SK-N-SH (cell line): Measurements from ENCODE around the gene SOX13. TPM values are rescaled to one million over a fixed set of nuclear protein-coding genes. Genes with fewer than 3 reads are reported as not detected.

ENCODE experiments used
- CTCF ChIA-PET: fragments of 300-600, 350-600 bp; formaldehyde crosslinking; extraction: SDS; loops from one replicate; lab custom pipeline; 2021; lab: Yijun Ruan, JAX
- POLR2A ChIA-PET: fragments of 350-600 bp; sonication (Branson Sonifier 250); formaldehyde crosslinking; extraction: SDS; loops from one replicate; lab custom pipeline; 2020; ENCODE audit warnings: antibody characterized with exemption, inconsistent platforms; lab: Yijun Ruan, JAX
- DNase-seq: peaks from one replicate; pipeline ENCODE4 v3.0.0; 2012
- H2AFZ ChIP-seq: fragments of 200-600 bp; sonication (generic); 2 replicates; pipeline ENCODE4 v1.8.1; 2016; ENCODE audit warnings: antibody characterized with exemption, mild to moderate bottlenecking, low read depth
- H3F3A ChIP-seq: fragments of 200-600 bp; sonication (generic); replicated peaks from 2 replicates; pipeline ENCODE3; 2016; ENCODE audit warnings: antibody characterized with exemption, mild to moderate bottlenecking; ENCODE audit not compliant: insufficient read depth
- H3K27ac ChIP-seq, 2 experiments: fragments of 200-500 bp in 1 of 2; fragments of 200-600 bp in 1 of 2; sonication (Bioruptor generic) in 1 of 2; sonication (generic), shearing (Covaris generic) in 1 of 2; 2 replicates each; pipeline versions ENCODE4 v1.5.1 to v1.6.1; 2014 to 2016; ENCODE audit warnings: low read depth in 2 of 2, inconsistent platforms in 1 of 2, low read length in 1 of 2, mild to moderate bottlenecking in 1 of 2, mixed read lengths in 1 of 2
- H3K27me3 ChIP-seq: fragments of 200-600 bp; sonication (generic), shearing (Covaris generic); 2 replicates; pipeline ENCODE4 v1.6.1; 2016; ENCODE audit warnings: mixed run types; ENCODE audit not compliant: insufficient read depth
- H3K36me3 ChIP-seq, 2 experiments: fragments of 200-500 bp in 1 of 2; fragments of 200-600 bp in 1 of 2; sonication (Bioruptor generic) in 1 of 2; sonication (generic) in 1 of 2; replicated peaks in 1 of 2; 2 replicates each; pipeline versions ENCODE3 to v1.5.1; 2014 to 2016; ENCODE audit warnings: low read length in 1 of 2, mild to moderate bottlenecking in 1 of 2; ENCODE audit not compliant: insufficient read depth in 2 of 2, control insufficient read depth in 1 of 2
- H3K4me1 ChIP-seq, 2 experiments: fragments of 200-500 bp in 1 of 2; fragments of 200-600 bp in 1 of 2; sonication (Bioruptor generic) in 1 of 2; sonication (generic), shearing (Covaris generic) in 1 of 2; 2 replicates each; pipeline versions ENCODE4 v1.5.1 to v1.6.1; 2014 to 2016; ENCODE audit warnings: low read depth in 1 of 2, low read length in 1 of 2, mixed run types in 1 of 2; ENCODE audit not compliant: insufficient read depth in 2 of 2, control insufficient read depth in 1 of 2
- H3K4me2 ChIP-seq: fragments of 200-600 bp; sonication (generic), shearing (Covaris generic); 2 replicates; pipeline ENCODE4 v1.6.1; 2017; ENCODE audit warnings: mixed run types
- H3K4me3 ChIP-seq, 2 experiments: fragments of 200-500 bp in 1 of 2; fragments of 200-600 bp in 1 of 2; sonication (Bioruptor generic) in 1 of 2; sonication (generic), shearing (Covaris generic) in 1 of 2; 2 replicates each; pipeline versions ENCODE4 v1.5.1 to v1.8.1; 2014 to 2016; ENCODE audit warnings: low read depth in 2 of 2, inconsistent platforms in 1 of 2, low read length in 1 of 2, mild to moderate bottlenecking in 1 of 2, mixed read lengths in 1 of 2, moderate library complexity in 1 of 2
- H3K79me2 ChIP-seq: fragments of 200-600 bp; sonication (generic); 2 replicates; pipeline ENCODE4 v1.8.1; 2017; ENCODE audit warnings: mild to moderate bottlenecking; ENCODE audit not compliant: insufficient read depth
- H3K9ac ChIP-seq: fragments of 200-600 bp; sonication (generic); 2 replicates; pipeline ENCODE4 v1.6.1; 2017; ENCODE audit warnings: mixed run types
- H3K9me2 ChIP-seq: fragments of 200-600 bp; sonication (generic); 2 replicates; pipeline ENCODE4 v1.6.1; 2017; ENCODE audit warnings: mixed run types
- H3K9me3 ChIP-seq: fragments of 200-600 bp; sonication (generic); 2 replicates; pipeline ENCODE4 v1.6.1; 2017; ENCODE audit warnings: mixed run types, mild to moderate bottlenecking, moderate library complexity
- H4K20me1 ChIP-seq: fragments of 200-600 bp; sonication (generic); 2 replicates; pipeline ENCODE4 v1.6.1; 2017; ENCODE audit warnings: mild to moderate bottlenecking, mixed run types; ENCODE audit not compliant: insufficient read depth
- CHD2 ChIP-seq: fragments of 150-350 bp; IDR thresholded peaks from 2 replicates; pipeline ENCODE4 v1.6.1; 2018; ENCODE audit warnings: low read length; ENCODE audit not compliant: partially characterized antibody
- CTCF ChIP-seq: fragments of 200-600 bp; sonication (generic); IDR thresholded peaks from 2 replicates; pipeline ENCODE4 v1.6.1; 2017; ENCODE audit warnings: antibody characterized with exemption, mild to moderate bottlenecking, moderate library complexity
- ELF1 ChIP-seq: IDR thresholded peaks from 2 replicates; pipeline ENCODE4 v1.4.0; 2012
- EP300 ChIP-seq, 2 experiments: IDR thresholded peaks; 2 replicates each; pipeline versions ENCODE4 v1.4.0 to v1.6.1; 2012; ENCODE audit warnings: borderline replicate concordance in 1 of 2, low read depth in 1 of 2, low read length in 1 of 2
- FOSL2 ChIP-seq: IDR thresholded peaks from 2 replicates; pipeline ENCODE4 v1.4.0; 2012; ENCODE audit warnings: low read depth, mild to moderate bottlenecking, moderate library complexity, borderline replicate concordance
- FOXJ3 ChIP-seq: sonication (generic); formaldehyde crosslinking; IDR thresholded peaks from 2 replicates; pipeline ENCODE4 v1.5.1; 2020; ENCODE audit warnings: mild to moderate bottlenecking, missing genetic modification reagents
- FOXM1 ChIP-seq: IDR thresholded peaks from 2 replicates; pipeline ENCODE4 v1.4.0; 2012; ENCODE audit warnings: low read depth, mild to moderate bottlenecking
- JUND ChIP-seq: IDR thresholded peaks from 2 replicates; pipeline ENCODE4 v1.4.0; 2012
- MEF2A ChIP-seq: IDR thresholded peaks from 2 replicates; pipeline ENCODE4 v1.4.0; 2012; ENCODE audit warnings: low read depth, borderline replicate concordance
- POLR2AphosphoS5 ChIP-seq: IDR thresholded peaks from 2 replicates; pipeline ENCODE4 v1.6.1; 2012; ENCODE audit warnings: low read depth, low read length
- RAD21 ChIP-seq: IDR thresholded peaks from 2 replicates; pipeline ENCODE4 v1.6.1; 2012; ENCODE audit warnings: mild to moderate bottlenecking, low read length
- REST ChIP-seq: IDR thresholded peaks from 2 replicates; pipeline ENCODE4 v1.6.1; 2012; ENCODE audit warnings: mild to moderate bottlenecking, low read depth, low read length, moderate library complexity
- RXRA ChIP-seq: IDR thresholded peaks from 2 replicates; pipeline ENCODE4 v1.4.0; 2012; ENCODE audit warnings: low read depth, mild to moderate bottlenecking, borderline replicate concordance
- SMC3 ChIP-seq: IDR thresholded peaks from 2 replicates; pipeline ENCODE4 v1.6.1; 2012; ENCODE audit warnings: low read depth, low read length, improper control_type of control experiment
- TCF12 ChIP-seq: IDR thresholded peaks from 2 replicates; pipeline ENCODE4 v1.4.0; 2012
- TEAD4 ChIP-seq: IDR thresholded peaks from 2 replicates; pipeline ENCODE4 v1.4.0; 2012; ENCODE audit warnings: mild to moderate bottlenecking, borderline replicate concordance; ENCODE audit not compliant: insufficient read depth
- USF1 ChIP-seq: IDR thresholded peaks from 2 replicates; pipeline ENCODE4 v1.4.0; 2012; ENCODE audit warnings: low read depth, borderline replicate concordance
- USF2 ChIP-seq: fragments of 150-350 bp; IDR thresholded peaks from 2 replicates; pipeline ENCODE4 v1.6.1; 2017; ENCODE audit warnings: antibody characterized with exemption, low read length, low read depth, borderline replicate concordance
- YY1 ChIP-seq: IDR thresholded peaks from 2 replicates; pipeline ENCODE4 v1.4.0; 2012; ENCODE audit warnings: low read depth, mild to moderate bottlenecking
- WGBS: methylation state at CpG from one replicate; pipeline ENCODE4 v1.1.6; 2017; ENCODE audit warnings: low lambda C conversion rate; 5-methylcytosine and 5-hydroxymethylcytosine counted together
- polyA plus RNA-seq, 3 experiments: library from polyadenylated mRNA; depleted of rRNA; stranded (reverse); fragments of >200 nt; gene quantifications; 2 replicates each; pipeline ENCODE4 v1.2.3, GENCODE V29; 2012

SOX13 gene
- polyA plus RNA-seq, 1 of the 3 experiments (the other 2 are of a cell fraction) = 10.6 TPM

GRCh38 chr1:204081164-204081790 is 8.4 kb downstream of the SOX13 start:
- H3K4me3 ChIP-seq = no peak overlapping the region
- no peak overlapping the region for H3K9ac ChIP-seq
- H3K4me1 ChIP-seq = peaks cover 11 to 16% of the 10 kb centered on the region in 2 experiments; a peak in 2 of 4 replicates
- no peaks in the 10 kb centered on the region for H3K9me2 ChIP-seq
- no peak overlapping the region for H3K4me2 ChIP-seq
- H4K20me1 ChIP-seq = no peaks in the 10 kb centered on the region
- no peak for DNase-seq
- WGBS = 84% methylated on average over 11 of the region's 13 CpGs
- H3K9me3 ChIP-seq = no peaks in the 10 kb centered on the region
- H3F3A ChIP-seq = no peaks in the 10 kb centered on the region
- H3K36me3 ChIP-seq = no peaks in the 10 kb centered on the region
- H2AFZ ChIP-seq = no peak overlapping the region
- no peak overlapping the region for H3K27ac ChIP-seq
- H3K27me3 ChIP-seq = no peaks in the 10 kb centered on the region
- H3K79me2 ChIP-seq = no peaks in the 10 kb centered on the region
- POLR2A ChIA-PET = no interaction called here
- CTCF ChIA-PET = interaction anchor here (4.1 kb wide), 1 partner anchor 47 kb away, joined by 12 read pairs; no protein-coding TSS in a partner anchor
- TF ChIP-seq USF2 (no peak), FOXJ3 (CRISPR knock-in tag) (no peak), JUND (no peak), FOXM1 (no peak), MEF2A (no peak), POLR2AphosphoS5 (no peak), CTCF (no peak)

GRCh38 chr1:204081791-204082513 is 9.0 kb downstream of the SOX13 start:
- no peaks in the 10 kb centered on the region for H3K9me3 ChIP-seq
- no peak overlapping the region for H3K27ac ChIP-seq
- H3K79me2 ChIP-seq = no peaks in the 10 kb centered on the region
- no peaks in the 10 kb centered on the region for H3K36me3 ChIP-seq
- no peaks in the 10 kb centered on the region for H4K20me1 ChIP-seq
- no peak overlapping the region for H2AFZ ChIP-seq
- no peak overlapping the region for H3K9ac ChIP-seq
- ChIA-PET POLR2A (no interaction called here), CTCF (no interaction called here)
- no peak overlapping the region for H3K4me3 ChIP-seq
- H3K4me1 ChIP-seq = peaks cover 11% of the 10 kb centered on the region in 2 experiments; a peak in 2 of 4 replicates
- no peak for DNase-seq
- H3K4me2 ChIP-seq = no peak overlapping the region
- H3F3A ChIP-seq = no peaks in the 10 kb centered on the region
- 93% methylated on average over 7 of the region's 8 CpGs for WGBS
- H3K9me2 ChIP-seq = no peaks in the 10 kb centered on the region
- no peaks in the 10 kb centered on the region for H3K27me3 ChIP-seq
- TF ChIP-seq TEAD4 (no peak), FOXM1 (no peak), TCF12 (no peak), RXRA (no peak), ELF1 (no peak), MEF2A (no peak), YY1 (no peak), JUND (no peak), REST (no peak), FOXJ3 (CRISPR knock-in tag) (no peak), FOSL2 (no peak), SMC3 (no peak), RAD21 (no peak), USF1 (no peak), CHD2 (no peak), EP300 (IDR thresholded peaks at IDR 0.05; ENCODE audit: borderline replicate concordance in 1 of 2, low read depth in 1 of 2, low read length in 1 of 2) (no peak)
